ENCODE results near the gene CSNK1A1.

Gene CSNK1A1

DNA sequence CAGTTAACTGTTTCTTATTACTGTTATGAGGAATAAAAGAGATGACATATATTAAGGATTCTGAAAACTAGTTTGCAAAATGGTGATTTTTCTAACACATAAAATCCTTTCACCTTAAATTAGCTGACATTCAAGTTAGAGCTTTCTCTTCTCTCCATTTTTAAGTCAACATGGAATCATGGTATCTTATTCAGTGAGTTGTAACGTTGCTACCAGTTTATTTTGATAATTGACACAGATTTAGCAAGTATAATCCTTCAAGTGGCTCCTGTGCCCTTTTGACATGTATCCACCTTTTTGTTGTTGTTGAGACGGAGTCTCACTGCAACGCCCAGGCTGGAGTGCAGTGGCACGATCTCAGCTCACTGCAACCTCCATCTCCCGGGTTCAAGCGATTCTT, 58.5 kb downstream of the CSNK1A1 start:
- TF ChIP-seq, protein P1, sequence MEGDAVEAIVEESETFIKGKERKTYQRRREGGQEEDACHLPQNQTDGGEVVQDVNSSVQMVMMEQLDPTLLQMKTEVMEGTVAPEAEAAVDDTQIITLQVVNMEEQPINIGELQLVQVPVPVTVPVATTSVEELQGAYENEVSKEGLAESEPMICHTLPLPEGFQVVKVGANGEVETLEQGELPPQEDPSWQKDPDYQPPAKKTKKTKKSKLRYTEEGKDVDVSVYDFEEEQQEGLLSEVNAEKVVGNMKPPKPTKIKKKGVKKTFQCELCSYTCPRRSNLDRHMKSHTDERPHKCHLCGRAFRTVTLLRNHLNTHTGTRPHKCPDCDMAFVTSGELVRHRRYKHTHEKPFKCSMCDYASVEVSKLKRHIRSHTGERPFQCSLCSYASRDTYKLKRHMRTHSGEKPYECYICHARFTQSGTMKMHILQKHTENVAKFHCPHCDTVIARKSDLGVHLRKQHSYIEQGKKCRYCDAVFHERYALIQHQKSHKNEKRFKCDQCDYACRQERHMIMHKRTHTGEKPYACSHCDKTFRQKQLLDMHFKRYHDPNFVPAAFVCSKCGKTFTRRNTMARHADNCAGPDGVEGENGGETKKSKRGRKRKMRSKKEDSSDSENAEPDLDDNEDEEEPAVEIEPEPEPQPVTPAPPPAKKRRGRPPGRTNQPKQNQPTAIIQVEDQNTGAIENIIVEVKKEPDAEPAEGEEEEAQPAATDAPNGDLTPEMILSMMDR (conservative IDR thresholded peaks at IDR 0.05; ENCODE audit: low read length): no peak
- H3K4me3 ChIP-seq (ENCODE audit: low read length): no peak overlapping the region
- DNase-seq (ENCODE audit: low read depth): no peak

DNA sequence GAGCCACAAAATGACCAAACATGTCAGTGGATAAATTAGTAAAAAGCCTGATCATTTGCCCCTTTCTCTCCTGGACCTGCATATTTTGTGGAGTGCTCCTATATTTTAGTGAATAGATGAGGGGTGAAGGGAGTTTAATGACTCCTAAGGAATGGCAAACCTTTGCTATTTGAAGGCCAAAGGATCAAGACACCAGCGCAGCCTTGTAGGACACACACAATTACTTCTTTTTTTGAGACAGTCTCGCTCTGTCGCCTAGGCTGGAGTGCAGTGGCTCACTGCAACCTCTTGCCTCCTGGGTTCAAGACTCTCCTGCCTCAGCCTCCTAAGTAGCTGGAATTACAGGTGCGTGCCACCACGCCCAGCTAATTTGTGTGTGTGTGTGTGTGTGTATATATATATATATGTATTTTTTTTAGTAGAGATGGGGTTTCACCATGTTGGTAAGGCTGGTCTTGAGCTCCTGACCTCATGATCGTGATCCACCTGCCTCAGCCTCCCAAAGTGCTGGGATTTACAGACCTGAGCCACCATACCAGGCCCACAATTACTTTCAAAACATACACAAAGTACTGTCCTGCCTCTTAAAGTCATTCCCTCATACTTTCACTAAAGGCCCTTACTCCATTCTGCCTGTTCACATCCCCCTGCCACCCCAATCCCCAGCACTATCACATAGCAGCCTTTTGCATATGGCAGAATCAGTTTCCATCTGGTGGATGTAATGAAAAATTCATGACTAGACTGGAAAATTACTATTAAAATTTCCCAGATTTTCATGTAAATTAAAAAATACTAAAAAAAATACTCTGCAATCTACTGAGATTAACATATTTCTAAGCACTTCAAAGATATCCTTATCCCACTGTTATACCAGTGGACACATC, 60.4 kb downstream of the CSNK1A1 start:
- DNase-seq (ENCODE audit: low read depth): no peak
- H3K4me3 ChIP-seq (ENCODE audit: low read length): no peak overlapping the region
- TF ChIP-seq, protein P1 (conservative IDR thresholded peaks at IDR 0.05; ENCODE audit: low read length): no peak

GRCh38 chr5:149489605-149490037, 61.6 kb downstream of the CSNK1A1 start:
- DNase-seq (ENCODE audit: low read depth): peak; percentile 89
- TF ChIP-seq, protein P1 (conservative IDR thresholded peaks at IDR 0.05; ENCODE audit: low read length): no peak
- H3K4me3 ChIP-seq (ENCODE audit: low read length): no peak overlapping the region

GRCh38 chr5:149488645-149489306, 62.5 kb downstream of the CSNK1A1 start:
- TF ChIP-seq, protein P1 (conservative IDR thresholded peaks at IDR 0.05; ENCODE audit: low read length): no peak
- DNase-seq (ENCODE audit: low read depth): no peak
- H3K4me3 ChIP-seq (ENCODE audit: low read length): no peak overlapping the region

DNA sequence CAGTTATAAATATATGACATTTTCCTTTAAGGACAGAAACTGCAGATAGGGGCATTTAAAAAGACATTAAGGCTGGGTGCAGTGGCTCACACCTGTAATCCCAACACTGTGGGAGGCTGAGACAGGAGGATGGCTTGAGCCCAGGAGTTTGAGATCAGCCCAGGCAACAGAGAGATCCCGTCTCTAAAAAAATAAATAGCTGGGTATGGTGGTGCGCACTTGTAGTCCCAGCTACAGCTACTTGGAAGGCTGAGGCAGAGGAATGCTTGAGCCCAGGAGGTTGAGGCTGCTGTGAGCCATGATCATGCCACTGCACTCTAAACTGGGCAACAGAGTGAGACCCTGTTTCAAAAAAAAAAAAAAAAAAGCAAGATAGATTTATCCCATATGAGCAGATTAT, 63.6 kb downstream of the CSNK1A1 start:
- TF ChIP-seq, protein P1 (conservative IDR thresholded peaks at IDR 0.05; ENCODE audit: low read length): no peak
- H3K4me3 ChIP-seq (ENCODE audit: low read length): no peak overlapping the region
- no peak for DNase-seq (ENCODE audit: low read depth)

DNA sequence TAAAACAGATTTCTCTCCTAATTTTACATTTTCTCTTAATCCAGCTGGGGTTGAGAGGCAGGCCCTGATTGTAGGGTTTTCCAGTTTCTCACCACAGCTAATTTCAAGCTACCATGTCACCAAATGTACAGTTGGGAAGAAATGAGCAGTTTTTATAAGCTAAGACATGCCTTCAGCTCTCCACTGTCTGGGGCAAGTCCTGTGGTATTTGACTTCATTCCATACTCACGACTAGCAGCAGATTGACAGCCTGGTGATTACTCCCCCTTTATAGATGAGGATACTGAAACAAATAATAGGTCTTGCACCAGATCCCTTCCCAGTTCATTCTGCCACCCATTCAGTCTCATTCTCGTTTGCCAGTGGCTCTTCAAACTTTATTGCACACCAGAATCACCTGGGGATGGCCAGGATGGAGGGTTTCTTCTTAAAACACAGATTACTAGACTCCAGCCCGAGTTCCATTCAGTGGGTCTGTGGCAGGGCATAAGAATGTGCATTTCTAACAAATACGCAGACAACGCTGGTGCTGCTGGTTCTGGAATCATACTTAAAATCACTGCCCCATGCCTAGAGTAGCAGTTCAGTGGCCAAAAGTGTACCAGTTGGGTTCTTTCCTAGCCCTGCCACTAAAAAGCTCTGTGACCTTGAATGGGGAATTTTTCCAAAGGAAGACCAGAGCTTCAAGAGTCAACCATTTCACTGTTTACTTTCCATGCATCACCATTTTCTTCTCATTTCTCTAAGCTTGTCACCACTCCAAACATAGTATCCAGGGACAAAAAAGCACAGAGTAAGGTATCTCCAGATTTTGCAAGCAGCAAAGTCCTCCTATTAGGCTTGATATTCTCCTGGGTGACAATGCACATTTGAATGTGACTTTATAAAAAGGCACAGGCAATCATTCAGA, 64.3 kb downstream of the CSNK1A1 start:
- TF ChIP-seq, protein P1 (conservative IDR thresholded peaks at IDR 0.05; ENCODE audit: low read length): no peak
- DNase-seq (ENCODE audit: low read depth): peak; percentile 92
- no peak overlapping the region for H3K4me3 ChIP-seq (ENCODE audit: low read length)

All from AG10803 (cell line).